ENCODE results near the gene TRIM33.

Gene TRIM33

DNA sequence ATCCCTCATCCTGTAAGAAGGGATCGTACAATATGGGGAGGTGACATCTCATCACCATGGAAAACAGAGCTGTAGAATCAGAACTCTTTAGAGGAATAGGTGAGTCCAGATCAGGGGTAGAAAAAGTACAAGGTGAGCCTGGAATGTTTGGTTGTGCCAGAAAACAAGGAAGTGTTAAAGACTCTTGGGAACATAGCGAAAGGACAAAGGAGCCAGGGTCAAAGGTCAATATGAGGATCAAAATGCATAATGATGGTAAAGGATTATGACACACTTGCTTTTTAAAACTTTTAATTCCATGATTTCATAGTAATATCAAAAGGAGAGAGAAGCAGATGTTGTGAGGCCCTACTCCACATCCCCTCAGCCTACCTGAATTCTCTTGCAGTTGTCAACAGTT lies 19.2 kb upstream of the TRIM33 start:
- H3K9ac ChIP-seq (ENCODE audit: low read length): no peak overlapping the region
- no peaks in the 10 kb centered on the region for H3K27me3 ChIP-seq (ENCODE audit: insufficient read depth, low read length)

GRCh38 chr1:114524944-114525343 lies 13.9 kb upstream of the TRIM33 start:
- peak in 1 of 2 donors; percentile 21 for DNase-seq
- Histone ChIP-seq H3K36me3 (ENCODE audit: control insufficient read depth in 1 of 2, insufficient read depth in 2 of 2, low read length in 2 of 2) (no peaks in the 10 kb centered on the region), H3K4me2 (ENCODE audit: low read length) (no peak overlapping the region), H4K12ac (ENCODE audit: low read depth, low read length) (no peak overlapping the region), H2AK5ac (ENCODE audit: low read length) (no peak overlapping the region), H3K27me3 (ENCODE audit: insufficient read depth, low read length) (no peaks in the 10 kb centered on the region), H3K4ac (ENCODE audit: low read depth, low read length) (no peak overlapping the region), H4K91ac (ENCODE audit: low read depth, low read length) (no peak overlapping the region), H2AFZ (ENCODE audit: insufficient read depth, low read length, poor library complexity) (no peak overlapping the region), H2BK5ac (ENCODE audit: low read depth, low read length, poor library complexity) (no peak overlapping the region), H3K4me1 (ENCODE audit: control insufficient read depth in 1 of 2, insufficient read depth in 2 of 2, low read length in 2 of 2) (peaks cover 0 to 6% of the 10 kb centered on the region in 2 experiments), H3K23ac (ENCODE audit: low read length) (no peak overlapping the region), H4K8ac (ENCODE audit: low read depth, low read length) (no peak overlapping the region), H3K27ac (ENCODE audit: low read depth, low read length) (no peak overlapping the region), H3K18ac (ENCODE audit: low read length) (no peak overlapping the region), H3K79me1 (ENCODE audit: low read length) (no peaks in the 10 kb centered on the region), H3K14ac (ENCODE audit: low read length) (no peak overlapping the region), H2BK12ac (ENCODE audit: low read length) (no peak overlapping the region), H2BK120ac (ENCODE audit: insufficient read depth, low read length, poor library complexity) (no peak overlapping the region), H3K9me3 (ENCODE audit: insufficient read depth, low read depth, low read length) (no peaks in the 10 kb centered on the region), H3K4me3 (ENCODE audit: low read depth, low read length) (no peak overlapping the region), H3K9ac (ENCODE audit: low read length) (no peak overlapping the region), H3K79me2 (ENCODE audit: control insufficient read depth, insufficient read depth, low read length, poor library complexity) (no peaks in the 10 kb centered on the region)

More for the DNA sequence above, 19.2 kb upstream of the TRIM33 start:
- H3K4ac ChIP-seq (ENCODE audit: low read depth, low read length): no peak overlapping the region
- no peaks in the 10 kb centered on the region for H3K9me3 ChIP-seq (ENCODE audit: insufficient read depth, low read depth, low read length)
- H3K4me1 ChIP-seq (ENCODE audit: control insufficient read depth in 1 of 2, insufficient read depth in 2 of 2, low read length in 2 of 2): no peaks in the 10 kb centered on the region
- no peak overlapping the region for H2AFZ ChIP-seq (ENCODE audit: insufficient read depth, low read length, poor library complexity)
- no peak overlapping the region for H2AK5ac ChIP-seq (ENCODE audit: low read length)
- no peak overlapping the region for H3K4me3 ChIP-seq (ENCODE audit: low read depth, low read length)
- H2BK5ac ChIP-seq (ENCODE audit: low read depth, low read length, poor library complexity): peak overlapping the region; percentile 63
- no peak overlapping the region for H3K4me2 ChIP-seq (ENCODE audit: low read length)
- no peak overlapping the region for H3K14ac ChIP-seq (ENCODE audit: low read length)
- H3K79me2 ChIP-seq (ENCODE audit: control insufficient read depth, insufficient read depth, low read length, poor library complexity): no peaks in the 10 kb centered on the region
- no peaks in the 10 kb centered on the region for H3K36me3 ChIP-seq (ENCODE audit: control insufficient read depth in 1 of 2, insufficient read depth in 2 of 2, low read length in 2 of 2)
- no peak overlapping the region for H4K12ac ChIP-seq (ENCODE audit: low read depth, low read length)
- H3K18ac ChIP-seq (ENCODE audit: low read length): no peak overlapping the region
- H3K23ac ChIP-seq (ENCODE audit: low read length): no peak overlapping the region
- no peak for DNase-seq
- H2BK120ac ChIP-seq (ENCODE audit: insufficient read depth, low read length, poor library complexity): no peak overlapping the region
- peak overlapping the region; percentile 80 for H2BK12ac ChIP-seq (ENCODE audit: low read length)
- no CpG with 5 or more reads among the region's 2 CpGs for WGBS (ENCODE audit: extremely low coverage, insufficient coverage, insufficient read length)
- H3K27ac ChIP-seq (ENCODE audit: low read depth, low read length): no peak overlapping the region
- H3K79me1 ChIP-seq (ENCODE audit: low read length): no peaks in the 10 kb centered on the region
- H4K91ac ChIP-seq (ENCODE audit: low read depth, low read length): no peak overlapping the region
- H4K8ac ChIP-seq (ENCODE audit: low read depth, low read length): no peak overlapping the region

DNA sequence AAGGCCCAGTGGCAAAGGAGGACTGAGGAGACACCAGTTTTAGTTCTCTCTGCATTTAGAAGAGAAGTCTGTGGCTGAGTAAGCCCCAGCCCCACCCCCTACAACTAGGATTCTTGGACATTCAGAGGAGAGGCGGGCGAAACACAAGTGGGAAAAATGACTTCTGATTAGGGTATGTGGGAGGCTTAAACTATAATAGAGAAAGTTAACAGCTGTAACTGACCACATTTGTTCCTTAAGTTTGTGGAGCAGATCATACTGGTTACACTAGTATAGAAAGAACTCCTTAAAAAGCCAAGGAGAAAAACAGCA lies 11.2 kb upstream of the TRIM33 start:
- peak overlapping the region; percentile 31 for H2BK5ac ChIP-seq (ENCODE audit: low read depth, low read length, poor library complexity)
- no peak overlapping the region for H2BK120ac ChIP-seq (ENCODE audit: insufficient read depth, low read length, poor library complexity)
- H3K23ac ChIP-seq (ENCODE audit: low read length): no peak overlapping the region
- peak overlapping the region; percentile 14 for H4K91ac ChIP-seq (ENCODE audit: low read depth, low read length)
- peaks cover 1% of the 10 kb centered on the region for H3K79me2 ChIP-seq (ENCODE audit: control insufficient read depth, insufficient read depth, low read length, poor library complexity)
- H3K27me3 ChIP-seq (ENCODE audit: insufficient read depth, low read length): no peaks in the 10 kb centered on the region
- H3K27ac ChIP-seq (ENCODE audit: low read depth, low read length): no peak overlapping the region
- peak overlapping the region; percentile 28 for H4K8ac ChIP-seq (ENCODE audit: low read depth, low read length)
- no peak for DNase-seq
- peaks cover 0 to 15% of the 10 kb centered on the region in 2 experiments for H3K4me1 ChIP-seq (ENCODE audit: control insufficient read depth in 1 of 2, insufficient read depth in 2 of 2, low read length in 2 of 2)
- H2AK5ac ChIP-seq (ENCODE audit: low read length): no peak overlapping the region
- H3K14ac ChIP-seq (ENCODE audit: low read length): no peak overlapping the region
- peaks cover 9% of the 10 kb centered on the region for H3K79me1 ChIP-seq (ENCODE audit: low read length)
- no peak overlapping the region for H3K4me2 ChIP-seq (ENCODE audit: low read length)
- H3K4ac ChIP-seq (ENCODE audit: low read depth, low read length): no peak overlapping the region
- H3K9ac ChIP-seq (ENCODE audit: low read length): no peak overlapping the region
- H3K36me3 ChIP-seq (ENCODE audit: control insufficient read depth in 1 of 2, insufficient read depth in 2 of 2, low read length in 2 of 2): no peaks in the 10 kb centered on the region
- no peak overlapping the region for H4K12ac ChIP-seq (ENCODE audit: low read depth, low read length)
- no peak overlapping the region for H3K18ac ChIP-seq (ENCODE audit: low read length)
- peaks cover 1% of the 10 kb centered on the region for H3K9me3 ChIP-seq (ENCODE audit: insufficient read depth, low read depth, low read length)
- no peak overlapping the region for H2AFZ ChIP-seq (ENCODE audit: insufficient read depth, low read length, poor library complexity)
- WGBS (ENCODE audit: extremely low coverage, insufficient coverage, insufficient read length): no CpG with 5 or more reads among the region's 2 CpGs
- H2BK12ac ChIP-seq (ENCODE audit: low read length): no peak overlapping the region
- H3K4me3 ChIP-seq (ENCODE audit: low read depth, low read length): no peak overlapping the region

DNA sequence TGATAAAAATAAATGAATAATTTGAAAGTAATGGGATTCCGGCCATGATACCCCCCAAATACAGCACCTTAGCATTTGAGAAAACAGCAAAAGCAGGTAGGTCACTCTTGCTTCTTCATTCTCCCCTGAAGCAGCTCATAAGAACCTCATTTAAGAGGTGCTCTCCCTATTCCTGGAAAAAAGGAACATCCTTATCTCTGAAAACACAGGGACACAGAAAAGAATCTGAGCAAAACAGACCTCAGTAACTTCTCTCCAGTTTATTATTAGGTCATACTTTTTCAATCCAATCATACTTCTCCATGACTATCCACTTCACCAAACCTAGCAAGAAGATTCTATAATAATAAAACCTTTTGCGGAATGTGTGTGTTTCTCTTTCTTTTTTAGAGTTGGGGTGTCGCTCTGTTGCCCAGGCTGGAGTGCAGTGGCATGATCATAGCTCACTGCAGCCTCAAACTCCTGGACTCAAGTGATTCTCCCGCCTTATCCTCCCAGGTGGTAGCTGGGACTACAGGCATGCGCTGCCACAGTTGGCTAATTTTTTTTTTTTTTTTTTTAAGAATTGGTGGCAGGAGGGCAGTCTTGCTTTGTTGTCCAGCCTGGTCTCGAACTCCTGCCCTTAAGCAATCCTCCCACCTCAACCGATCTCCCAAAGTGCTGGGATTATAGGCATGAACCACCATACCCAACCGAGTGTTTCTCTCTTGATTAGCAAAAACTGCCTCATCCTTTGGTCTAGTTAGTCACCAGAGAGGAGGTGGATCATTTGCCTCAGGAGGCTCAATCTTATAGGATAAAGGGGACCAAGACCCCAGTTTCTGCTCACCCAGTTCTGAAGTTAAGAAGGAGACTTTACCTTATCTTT lies 10.6 kb upstream of the TRIM33 start:
- no peak overlapping the region for H2AFZ ChIP-seq (ENCODE audit: insufficient read depth, low read length, poor library complexity)
- H4K91ac ChIP-seq (ENCODE audit: low read depth, low read length): peak overlapping the region; percentile 37
- no peak overlapping the region for H3K9ac ChIP-seq (ENCODE audit: low read length)
- no peak overlapping the region for H3K4me2 ChIP-seq (ENCODE audit: low read length)
- H2BK120ac ChIP-seq (ENCODE audit: insufficient read depth, low read length, poor library complexity): no peak overlapping the region
- no peak overlapping the region for H2AK5ac ChIP-seq (ENCODE audit: low read length)
- H3K4ac ChIP-seq (ENCODE audit: low read depth, low read length): no peak overlapping the region
- H3K18ac ChIP-seq (ENCODE audit: low read length): no peak overlapping the region
- DNase-seq: no peak
- peaks cover 9% of the 10 kb centered on the region for H3K79me1 ChIP-seq (ENCODE audit: low read length)
- H3K27ac ChIP-seq (ENCODE audit: low read depth, low read length): no peak overlapping the region
- no peak overlapping the region for H3K4me3 ChIP-seq (ENCODE audit: low read depth, low read length)
- no peak overlapping the region for H3K23ac ChIP-seq (ENCODE audit: low read length)
- no peak overlapping the region for H4K12ac ChIP-seq (ENCODE audit: low read depth, low read length)
- no peak overlapping the region for H2BK12ac ChIP-seq (ENCODE audit: low read length)
- H4K8ac ChIP-seq (ENCODE audit: low read depth, low read length): peak overlapping the region; percentile 28
- H3K14ac ChIP-seq (ENCODE audit: low read length): no peak overlapping the region
- peak overlapping the region; percentile 31 for H2BK5ac ChIP-seq (ENCODE audit: low read depth, low read length, poor library complexity)
- WGBS (ENCODE audit: extremely low coverage, insufficient coverage, insufficient read length): no CpG with 5 or more reads among the region's 8 CpGs
- no peaks in the 10 kb centered on the region for H3K36me3 ChIP-seq (ENCODE audit: control insufficient read depth in 1 of 2, insufficient read depth in 2 of 2, low read length in 2 of 2)
- peaks cover 1% of the 10 kb centered on the region for H3K79me2 ChIP-seq (ENCODE audit: control insufficient read depth, insufficient read depth, low read length, poor library complexity)
- H3K27me3 ChIP-seq (ENCODE audit: insufficient read depth, low read length): no peaks in the 10 kb centered on the region
- H3K9me3 ChIP-seq (ENCODE audit: insufficient read depth, low read depth, low read length): peaks cover 4% of the 10 kb centered on the region
- H3K4me1 ChIP-seq (ENCODE audit: control insufficient read depth in 1 of 2, insufficient read depth in 2 of 2, low read length in 2 of 2): peaks cover 0 to 15% of the 10 kb centered on the region in 2 experiments
